Mammary epithelial cell (primary cell): ENCODE data around the gene HOXA4.

Experiments
- EZH2 ChIP-seq: IDR thresholded peaks from 2 replicates; pipeline ENCODE4 v1.6.1; 2012; ENCODE audit warnings: low read length, inconsistent platforms, borderline replicate concordance
- TF ChIP-seq, protein P1 (sequence below), 2 donors: IDR thresholded peaks in 1 of 2; conservative IDR thresholded peaks in 1 of 2; 2 replicates each; pipeline ENCODE4 v1.5.1; 2011 to 2012; ENCODE audit warnings: inconsistent platforms in 2 of 2, low read length in 2 of 2, mild to moderate bottlenecking in 2 of 2, control low read depth in 1 of 2, low read depth in 1 of 2; ENCODE audit not compliant: insufficient read depth in 1 of 2; ENCODE audit errors: extremely low read depth in 1 of 2

DNA sequence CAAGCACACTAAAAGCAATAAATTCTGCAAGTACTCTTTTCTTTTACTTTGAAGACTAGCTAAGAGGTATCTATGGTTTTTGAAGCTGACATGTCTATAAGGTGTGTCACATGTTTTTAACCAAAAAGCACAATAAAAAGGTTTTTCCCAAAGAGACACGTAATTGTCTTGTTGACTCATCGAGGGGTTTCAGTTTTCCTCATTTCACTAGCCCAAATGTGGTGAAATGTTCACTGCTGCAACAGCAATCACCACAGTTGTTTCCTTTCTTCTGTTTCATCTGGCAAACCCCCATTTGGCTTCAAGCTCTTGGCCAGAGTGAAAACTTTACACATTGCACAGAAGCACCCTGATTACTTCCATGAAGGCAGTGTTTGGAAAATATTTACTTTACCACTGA lies 3.8 kb upstream of the HOXA4 start:
- TF ChIP-seq EZH2 = no peak
- TF ChIP-seq, protein P1, sequence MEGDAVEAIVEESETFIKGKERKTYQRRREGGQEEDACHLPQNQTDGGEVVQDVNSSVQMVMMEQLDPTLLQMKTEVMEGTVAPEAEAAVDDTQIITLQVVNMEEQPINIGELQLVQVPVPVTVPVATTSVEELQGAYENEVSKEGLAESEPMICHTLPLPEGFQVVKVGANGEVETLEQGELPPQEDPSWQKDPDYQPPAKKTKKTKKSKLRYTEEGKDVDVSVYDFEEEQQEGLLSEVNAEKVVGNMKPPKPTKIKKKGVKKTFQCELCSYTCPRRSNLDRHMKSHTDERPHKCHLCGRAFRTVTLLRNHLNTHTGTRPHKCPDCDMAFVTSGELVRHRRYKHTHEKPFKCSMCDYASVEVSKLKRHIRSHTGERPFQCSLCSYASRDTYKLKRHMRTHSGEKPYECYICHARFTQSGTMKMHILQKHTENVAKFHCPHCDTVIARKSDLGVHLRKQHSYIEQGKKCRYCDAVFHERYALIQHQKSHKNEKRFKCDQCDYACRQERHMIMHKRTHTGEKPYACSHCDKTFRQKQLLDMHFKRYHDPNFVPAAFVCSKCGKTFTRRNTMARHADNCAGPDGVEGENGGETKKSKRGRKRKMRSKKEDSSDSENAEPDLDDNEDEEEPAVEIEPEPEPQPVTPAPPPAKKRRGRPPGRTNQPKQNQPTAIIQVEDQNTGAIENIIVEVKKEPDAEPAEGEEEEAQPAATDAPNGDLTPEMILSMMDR (conservative IDR thresholded peaks at IDR 0.05 in 1 of 2, IDR thresholded peaks at IDR 0.05 in 1 of 2; ENCODE audit: extremely low read depth in 1 of 2, insufficient read depth in 1 of 2, low read depth in 1 of 2, low read length in 2 of 2) = no peak
